ENCODE results near the gene REXO1. TPM values are rescaled to one million over a fixed set of nuclear protein-coding genes. Genes with fewer than 3 reads are reported as not detected.

REXO1 gene
- total RNA-seq, 1 experiment from 2014 or later: 61.1 TPM

DNA sequence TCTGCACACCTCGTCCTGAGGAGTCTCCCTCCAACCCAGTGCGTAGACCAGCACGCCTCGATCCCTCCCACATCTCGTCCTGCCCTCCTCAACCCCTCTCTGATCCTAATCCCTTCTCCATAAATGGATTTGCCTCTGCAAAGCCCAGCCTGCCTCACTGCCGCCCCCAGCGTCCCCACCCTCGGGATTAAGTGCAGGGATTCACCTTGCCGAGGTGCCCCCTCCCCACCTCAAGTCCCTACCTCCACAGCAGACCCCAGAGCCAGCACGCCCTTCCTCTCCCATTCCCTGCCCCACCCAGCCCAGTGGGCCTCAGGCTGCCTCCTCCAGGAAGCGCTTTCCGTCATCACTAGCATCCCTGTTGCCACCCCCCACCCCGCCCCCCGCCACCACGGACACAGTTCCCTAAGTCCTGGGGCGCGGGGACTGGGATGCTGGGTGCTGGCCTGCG, 11.1 kb upstream of the REXO1 start:
- Mint-ChIP-seq H3K9me3 (no peaks in the 10 kb centered on the region), H3K36me3 (no peaks in the 10 kb centered on the region), H3K27me3 (ENCODE audit: low read depth) (peaks cover 11% of the 10 kb centered on the region), H3K4me1 (peaks cover 42% of the 10 kb centered on the region), H3K4me3 (peak overlapping the region; percentile 51), H3K27ac (no peak overlapping the region)
- CTCF ChIA-PET: interaction anchor here (5.4 to 8.2 kb wide), 2 partner anchors 21 to 33 kb away, joined by 57 to 70 read pairs; no protein-coding TSS in a partner anchor
- no peak for TF ChIP-seq CREB1 (CRISPR knock-in tag; IDR thresholded peaks at IDR 0.05)
- TF ChIP-seq AR (CRISPR knock-in tag; IDR thresholded peaks at IDR 0.05): no peak
- TF ChIP-seq CBFB (CRISPR knock-in tag; IDR thresholded peaks at IDR 0.05; ENCODE audit: low read depth): no peak
- TF ChIP-seq, protein P1, sequence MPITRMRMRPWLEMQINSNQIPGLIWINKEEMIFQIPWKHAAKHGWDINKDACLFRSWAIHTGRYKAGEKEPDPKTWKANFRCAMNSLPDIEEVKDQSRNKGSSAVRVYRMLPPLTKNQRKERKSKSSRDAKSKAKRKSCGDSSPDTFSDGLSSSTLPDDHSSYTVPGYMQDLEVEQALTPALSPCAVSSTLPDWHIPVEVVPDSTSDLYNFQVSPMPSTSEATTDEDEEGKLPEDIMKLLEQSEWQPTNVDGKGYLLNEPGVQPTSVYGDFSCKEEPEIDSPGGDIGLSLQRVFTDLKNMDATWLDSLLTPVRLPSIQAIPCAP (CRISPR knock-in tag; IDR thresholded peaks at IDR 0.05): no peak
- TF ChIP-seq CTCF (IDR thresholded peaks at IDR 0.05): no peak
- TF ChIP-seq, protein P2, sequence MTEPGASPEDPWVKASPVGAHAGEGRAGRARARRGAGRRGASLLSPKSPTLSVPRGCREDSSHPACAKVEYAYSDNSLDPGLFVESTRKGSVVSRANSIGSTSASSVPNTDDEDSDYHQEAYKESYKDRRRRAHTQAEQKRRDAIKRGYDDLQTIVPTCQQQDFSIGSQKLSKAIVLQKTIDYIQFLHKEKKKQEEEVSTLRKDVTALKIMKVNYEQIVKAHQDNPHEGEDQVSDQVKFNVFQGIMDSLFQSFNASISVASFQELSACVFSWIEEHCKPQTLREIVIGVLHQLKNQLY (CRISPR knock-in tag; IDR thresholded peaks at IDR 0.05): no peak
- TF ChIP-seq EMX1 (CRISPR knock-in tag; IDR thresholded peaks at IDR 0.05): no peak
- TF ChIP-seq PREB (CRISPR knock-in tag; IDR thresholded peaks at IDR 0.05; ENCODE audit: borderline replicate concordance): no peak
- TF ChIP-seq, protein P3, sequence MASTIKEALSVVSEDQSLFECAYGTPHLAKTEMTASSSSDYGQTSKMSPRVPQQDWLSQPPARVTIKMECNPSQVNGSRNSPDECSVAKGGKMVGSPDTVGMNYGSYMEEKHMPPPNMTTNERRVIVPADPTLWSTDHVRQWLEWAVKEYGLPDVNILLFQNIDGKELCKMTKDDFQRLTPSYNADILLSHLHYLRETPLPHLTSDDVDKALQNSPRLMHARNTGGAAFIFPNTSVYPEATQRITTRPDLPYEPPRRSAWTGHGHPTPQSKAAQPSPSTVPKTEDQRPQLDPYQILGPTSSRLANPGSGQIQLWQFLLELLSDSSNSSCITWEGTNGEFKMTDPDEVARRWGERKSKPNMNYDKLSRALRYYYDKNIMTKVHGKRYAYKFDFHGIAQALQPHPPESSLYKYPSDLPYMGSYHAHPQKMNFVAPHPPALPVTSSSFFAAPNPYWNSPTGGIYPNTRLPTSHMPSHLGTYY (CRISPR knock-in tag; IDR thresholded peaks at IDR 0.05): no peak
- TF ChIP-seq CDX4 (CRISPR knock-in tag; IDR thresholded peaks at IDR 0.05; ENCODE audit: borderline replicate concordance): no peak
- TF ChIP-seq SOX15 (CRISPR knock-in tag; IDR thresholded peaks at IDR 0.05): no peak
- TF ChIP-seq ZNF396 (CRISPR knock-in tag; IDR thresholded peaks at IDR 0.05; ENCODE audit: borderline replicate concordance): no peak
- DNase-seq (ENCODE audit: low spot score) (no peak), ATAC-seq (no peak)
- POLR2A ChIA-PET: no interaction called here

GRCh38 chr19:1858412-1859081, 10.3 kb upstream of the REXO1 start:
- peaks cover 11% of the 10 kb centered on the region for H3K27me3 Mint-ChIP-seq (ENCODE audit: low read depth)
- H3K9me3 Mint-ChIP-seq: no peaks in the 10 kb centered on the region
- ATAC-seq (no peak), DNase-seq (ENCODE audit: low spot score) (no peak)
- no peaks in the 10 kb centered on the region for H3K36me3 Mint-ChIP-seq
- ChIA-PET POLR2A (interaction anchor here (0.5 kb wide), 1 partner anchor 356 kb away, joined by 3 read pairs; no protein-coding TSS in a partner anchor), CTCF (interaction anchor here (0.8 to 8.2 kb wide), 6 partner anchors 18 to 297 kb away, joined by 3 to 70 read pairs (median 6); partner anchors contain the start of gene ABHD17A)
- H3K4me3 Mint-ChIP-seq: peak overlapping the region; percentile 33; the same call in 1 of the 2 replicates
- H3K27ac Mint-ChIP-seq: no peak overlapping the region
- peaks cover 43% of the 10 kb centered on the region for H3K4me1 Mint-ChIP-seq
- TF ChIP-seq PRDM15 (CRISPR knock-in tag; IDR thresholded peaks at IDR 0.05): no peak
- no peak for TF ChIP-seq IRF2 (CRISPR knock-in tag; IDR thresholded peaks at IDR 0.05; ENCODE audit: borderline replicate concordance, low read depth)
- TF ChIP-seq MYBL2 (CRISPR knock-in tag; IDR thresholded peaks at IDR 0.05): no peak
- TF ChIP-seq, protein P2 (CRISPR knock-in tag; IDR thresholded peaks at IDR 0.05): no peak
- TF ChIP-seq GTF2I (CRISPR knock-in tag; conservative IDR thresholded peaks at IDR 0.05): no peak
- TF ChIP-seq TCF7 (CRISPR knock-in tag; IDR thresholded peaks at IDR 0.05; ENCODE audit: low read depth): no peak
- TF ChIP-seq, protein P4, sequence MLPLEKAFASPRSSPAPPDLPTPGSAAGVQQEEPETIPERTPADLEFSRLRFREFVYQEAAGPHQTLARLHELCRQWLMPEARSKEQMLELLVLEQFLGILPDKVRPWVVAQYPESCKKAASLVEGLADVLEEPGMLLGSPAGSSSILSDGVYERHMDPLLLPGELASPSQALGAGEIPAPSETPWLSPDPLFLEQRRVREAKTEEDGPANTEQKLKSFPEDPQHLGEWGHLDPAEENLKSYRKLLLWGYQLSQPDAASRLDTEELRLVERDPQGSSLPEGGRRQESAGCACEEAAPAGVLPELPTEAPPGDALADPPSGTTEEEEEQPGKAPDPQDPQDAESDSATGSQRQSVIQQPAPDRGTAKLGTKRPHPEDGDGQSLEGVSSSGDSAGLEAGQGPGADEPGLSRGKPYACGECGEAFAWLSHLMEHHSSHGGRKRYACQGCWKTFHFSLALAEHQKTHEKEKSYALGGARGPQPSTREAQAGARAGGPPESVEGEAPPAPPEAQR (CRISPR knock-in tag; IDR thresholded peaks at IDR 0.05): no peak

Measured in WTC11 (cell line).